ENCODE results near the gene TCEANC.
"Not testable (repeated sequence)": the region's sequence is repeated elsewhere in the genome, so short reads cannot be mapped to it uniquely, and the experiment has no call there.

The TCEANC gene

GRCh38 chrX:13662355-13662791 is 9.4 kb downstream of the TCEANC start:
- H3K27ac ChIP-seq (ENCODE audit: low read depth, low read length): peak overlapping the region; percentile 60
- peaks cover 4% of the 10 kb centered on the region for H3K4me1 ChIP-seq (ENCODE audit: control insufficient read depth, insufficient read depth, low read length)
- no peaks in the 10 kb centered on the region for H3K36me3 ChIP-seq (ENCODE audit: control insufficient read depth, insufficient read depth, low read length)
- no peak overlapping the region for H3K4me3 ChIP-seq (ENCODE audit: low read length)
- no peak overlapping the region for H3K9ac ChIP-seq (ENCODE audit: low read length)
- H3K27me3 ChIP-seq (ENCODE audit: control insufficient read depth, insufficient read depth, low read length): no peaks in the 10 kb centered on the region

DNA sequence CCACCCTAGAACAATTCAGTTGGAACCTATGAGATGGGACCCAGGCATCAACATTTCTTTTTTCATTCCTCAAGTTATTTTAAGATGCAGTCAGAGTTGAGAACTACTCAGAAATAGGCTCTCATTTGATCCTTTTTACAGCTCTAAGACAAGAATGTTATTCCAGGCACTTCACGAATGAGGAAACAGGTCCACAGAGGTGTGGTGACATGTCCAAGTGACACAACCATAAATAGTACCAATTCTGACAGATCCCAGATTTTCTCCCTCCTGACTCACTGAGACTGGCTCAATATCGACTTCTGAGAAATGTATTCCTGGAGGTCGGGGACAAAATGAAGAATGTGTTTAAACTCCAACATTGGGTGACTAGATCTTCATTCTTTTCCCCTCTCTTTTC is 11.1 kb downstream of the TCEANC start:
- no peaks in the 10 kb centered on the region for H3K27me3 ChIP-seq (ENCODE audit: control insufficient read depth, insufficient read depth, low read length)
- H3K4me1 ChIP-seq (ENCODE audit: control insufficient read depth, insufficient read depth, low read length): peaks cover 4% of the 10 kb centered on the region
- H3K4me3 ChIP-seq (ENCODE audit: low read length): no peak overlapping the region
- H3K9ac ChIP-seq (ENCODE audit: low read length): no peak overlapping the region
- no peaks in the 10 kb centered on the region for H3K36me3 ChIP-seq (ENCODE audit: control insufficient read depth, insufficient read depth, low read length)
- no peak overlapping the region for H3K27ac ChIP-seq (ENCODE audit: low read depth, low read length)

DNA sequence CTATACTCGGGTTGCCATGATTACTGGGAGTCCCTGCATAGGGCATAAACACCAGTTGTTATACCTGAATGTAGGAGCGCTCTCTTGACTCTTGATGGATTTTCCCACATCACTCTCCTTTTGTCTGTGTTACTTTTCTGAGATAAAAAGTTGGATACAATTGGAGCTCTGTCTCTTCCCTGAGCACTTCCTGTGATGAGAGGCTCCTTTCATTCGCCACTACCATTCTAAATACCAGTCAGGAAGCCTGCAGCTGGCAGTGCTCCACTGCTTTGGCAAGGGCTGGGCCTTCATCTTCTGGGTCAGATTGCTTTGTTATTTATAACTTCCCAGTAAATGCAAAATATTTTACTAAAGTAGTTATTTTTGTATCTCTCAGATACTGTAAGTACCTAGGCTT is 13.9 kb downstream of the TCEANC start:
- no peak overlapping the region for H3K27ac ChIP-seq (ENCODE audit: low read depth, low read length)
- H3K4me3 ChIP-seq (ENCODE audit: low read length): no peak overlapping the region
- H3K9ac ChIP-seq (ENCODE audit: low read length): no peak overlapping the region
- peaks cover 4% of the 10 kb centered on the region for H3K4me1 ChIP-seq (ENCODE audit: control insufficient read depth, insufficient read depth, low read length)
- H3K36me3 ChIP-seq (ENCODE audit: control insufficient read depth, insufficient read depth, low read length): no peaks in the 10 kb centered on the region
- no peaks in the 10 kb centered on the region for H3K27me3 ChIP-seq (ENCODE audit: control insufficient read depth, insufficient read depth, low read length)

GRCh38 chrX:13667919-13668318 is 15.0 kb downstream of the TCEANC start:
- no peaks in the 10 kb centered on the region for H3K27me3 ChIP-seq (ENCODE audit: control insufficient read depth, insufficient read depth, low read length)
- no peak overlapping the region for H3K27ac ChIP-seq (ENCODE audit: low read depth, low read length)

GRCh38 chrX:13669246-13669737 is 16.4 kb downstream of the TCEANC start:
- Histone ChIP-seq H3K36me3 (ENCODE audit: control insufficient read depth, insufficient read depth, low read length) (no peaks in the 10 kb centered on the region), H3K9ac (ENCODE audit: low read length) (no peak overlapping the region), H3K4me3 (ENCODE audit: low read length) (no peak overlapping the region), H3K4me1 (ENCODE audit: control insufficient read depth, insufficient read depth, low read length) (no peaks in the 10 kb centered on the region), H3K27me3 (ENCODE audit: control insufficient read depth, insufficient read depth, low read length) (no peaks in the 10 kb centered on the region), H3K27ac (ENCODE audit: low read depth, low read length) (no peak overlapping the region)

More at GRCh38 chrX:13667919-13668318, 15.0 kb downstream of the TCEANC start:
- Histone ChIP-seq H3K4me1 (ENCODE audit: control insufficient read depth, insufficient read depth, low read length) (peaks cover 3% of the 10 kb centered on the region), H3K36me3 (ENCODE audit: control insufficient read depth, insufficient read depth, low read length) (no peaks in the 10 kb centered on the region), H3K4me3 (ENCODE audit: low read length) (no peak overlapping the region), H3K9ac (ENCODE audit: low read length) (no peak overlapping the region)

- not testable (repeated sequence) for H3K4me1 ChIP-seq (ENCODE audit: control insufficient read depth, insufficient read depth, low read length); H3K27me3 ChIP-seq (ENCODE audit: control insufficient read depth, insufficient read depth, low read length); H3K4me3 ChIP-seq (ENCODE audit: low read length); H3K27ac ChIP-seq (ENCODE audit: low read depth, low read length); H3K9ac ChIP-seq (ENCODE audit: low read length); H3K36me3 ChIP-seq (ENCODE audit: control insufficient read depth, insufficient read depth, low read length)
These were observed 16.8 kb downstream of the TCEANC start for GRCh38 chrX:13669755-13670154.

- Histone ChIP-seq H3K36me3 (ENCODE audit: control insufficient read depth, insufficient read depth, low read length) (no peaks in the 10 kb centered on the region), H3K27me3 (ENCODE audit: control insufficient read depth, insufficient read depth, low read length) (no peaks in the 10 kb centered on the region), H3K9ac (ENCODE audit: low read length) (no peak overlapping the region), H3K4me1 (ENCODE audit: control insufficient read depth, insufficient read depth, low read length) (no peaks in the 10 kb centered on the region), H3K27ac (ENCODE audit: low read depth, low read length) (no peak overlapping the region), H3K4me3 (ENCODE audit: low read length) (no peak overlapping the region)
These were observed 17.3 kb downstream of the TCEANC start for GRCh38 chrX:13670197-13670596.

DNA sequence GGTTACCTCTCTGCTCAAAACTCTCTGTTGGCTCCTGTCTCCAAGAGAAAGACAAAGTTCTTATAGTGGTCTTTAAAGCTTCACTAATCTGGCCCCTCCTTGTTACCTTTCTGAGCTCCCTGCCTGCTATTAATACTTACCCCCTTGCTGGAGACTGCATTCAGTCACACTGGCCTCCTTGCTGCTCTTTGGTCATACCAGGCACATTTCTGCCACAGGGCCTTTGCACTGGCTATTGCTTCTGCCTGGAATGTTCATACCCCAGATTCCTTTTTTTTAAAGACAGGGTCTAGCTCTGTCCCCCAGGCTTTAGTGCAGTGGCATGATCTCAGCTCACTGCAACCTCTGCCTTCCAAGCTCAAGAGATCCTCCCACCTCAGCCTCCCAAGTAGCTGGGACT is 20.1 kb downstream of the TCEANC start:
- Histone ChIP-seq H3K27me3 (ENCODE audit: control insufficient read depth, insufficient read depth, low read length) (no peaks in the 10 kb centered on the region), H3K4me3 (ENCODE audit: low read length) (no peak overlapping the region), H3K27ac (ENCODE audit: low read depth, low read length) (no peak overlapping the region), H3K4me1 (ENCODE audit: control insufficient read depth, insufficient read depth, low read length) (no peaks in the 10 kb centered on the region), H3K36me3 (ENCODE audit: control insufficient read depth, insufficient read depth, low read length) (no peaks in the 10 kb centered on the region), H3K9ac (ENCODE audit: low read length) (no peak overlapping the region)

- H3K9ac ChIP-seq (ENCODE audit: low read length): no peak overlapping the region
- H3K27ac ChIP-seq (ENCODE audit: low read depth, low read length): no peak overlapping the region
- H3K36me3 ChIP-seq (ENCODE audit: control insufficient read depth, insufficient read depth, low read length): no peaks in the 10 kb centered on the region
- H3K4me1 ChIP-seq (ENCODE audit: control insufficient read depth, insufficient read depth, low read length): no peaks in the 10 kb centered on the region
- H3K27me3 ChIP-seq (ENCODE audit: control insufficient read depth, insufficient read depth, low read length): no peaks in the 10 kb centered on the region
- no peak overlapping the region for H3K4me3 ChIP-seq (ENCODE audit: low read length)
These were observed 23.9 kb downstream of the TCEANC start for GRCh38 chrX:13676885-13677284.

- H3K27ac ChIP-seq (ENCODE audit: low read depth, low read length); H3K27me3 ChIP-seq (ENCODE audit: control insufficient read depth, insufficient read depth, low read length); H3K4me1 ChIP-seq (ENCODE audit: control insufficient read depth, insufficient read depth, low read length); H3K9ac ChIP-seq (ENCODE audit: low read length); H3K4me3 ChIP-seq (ENCODE audit: low read length); H3K36me3 ChIP-seq (ENCODE audit: control insufficient read depth, insufficient read depth, low read length): not testable (repeated sequence)
These were observed 26.8 kb downstream of the TCEANC start for GRCh38 chrX:13679700-13680099.

GRCh38 chrX:13681595-13681994 is 28.7 kb downstream of the TCEANC start:
- no peaks in the 10 kb centered on the region for H3K4me1 ChIP-seq (ENCODE audit: control insufficient read depth, insufficient read depth, low read length)
- no peaks in the 10 kb centered on the region for H3K27me3 ChIP-seq (ENCODE audit: control insufficient read depth, insufficient read depth, low read length)
- H3K4me3 ChIP-seq (ENCODE audit: low read length): no peak overlapping the region
- H3K27ac ChIP-seq (ENCODE audit: low read depth, low read length): no peak overlapping the region
- no peaks in the 10 kb centered on the region for H3K36me3 ChIP-seq (ENCODE audit: control insufficient read depth, insufficient read depth, low read length)
- no peak overlapping the region for H3K9ac ChIP-seq (ENCODE audit: low read length)

GRCh38 chrX:13684361-13684760 is 31.4 kb downstream of the TCEANC start:
- Histone ChIP-seq H3K27me3 (ENCODE audit: control insufficient read depth, insufficient read depth, low read length) (peaks cover 2% of the 10 kb centered on the region), H3K36me3 (ENCODE audit: control insufficient read depth, insufficient read depth, low read length) (no peaks in the 10 kb centered on the region), H3K4me1 (ENCODE audit: control insufficient read depth, insufficient read depth, low read length) (no peaks in the 10 kb centered on the region), H3K9ac (ENCODE audit: low read length) (no peak overlapping the region), H3K4me3 (ENCODE audit: low read length) (no peak overlapping the region), H3K27ac (ENCODE audit: low read depth, low read length) (no peak overlapping the region)

DNA sequence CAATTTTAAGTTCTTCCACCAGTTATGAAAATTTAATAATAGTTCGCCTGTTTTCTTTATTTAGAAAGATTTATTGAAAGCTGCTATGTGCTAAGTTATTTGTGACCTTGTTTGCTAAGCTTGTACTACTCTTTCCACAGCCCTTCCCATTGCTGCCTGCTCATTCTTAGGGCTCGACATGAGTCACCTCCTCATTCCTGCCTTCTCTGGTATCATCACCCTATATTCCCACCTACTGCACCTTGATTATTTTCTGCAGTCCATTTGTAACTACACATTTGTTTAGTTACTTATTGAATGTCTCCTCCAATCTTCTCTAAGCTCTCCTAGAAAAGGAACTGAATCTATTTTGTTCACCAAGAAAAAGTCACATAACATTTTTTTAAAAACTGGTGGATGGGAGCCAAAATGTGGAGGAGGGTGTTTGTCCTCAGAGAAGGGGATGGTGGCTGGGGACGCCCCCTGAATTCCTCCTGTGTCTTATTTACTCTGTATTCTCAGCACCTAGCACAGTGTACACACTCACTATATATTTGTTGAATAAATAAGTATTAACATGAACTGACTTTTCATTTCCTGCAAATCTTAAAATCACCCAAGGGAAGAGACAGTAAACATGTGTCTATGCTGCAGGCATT is 32.3 kb downstream of the TCEANC start:
- no peak overlapping the region for H3K9ac ChIP-seq (ENCODE audit: low read length)
- H3K27ac ChIP-seq (ENCODE audit: low read depth, low read length): no peak overlapping the region
- peaks cover 5% of the 10 kb centered on the region for H3K27me3 ChIP-seq (ENCODE audit: control insufficient read depth, insufficient read depth, low read length)
- no peak overlapping the region for H3K4me3 ChIP-seq (ENCODE audit: low read length)
- no peaks in the 10 kb centered on the region for H3K4me1 ChIP-seq (ENCODE audit: control insufficient read depth, insufficient read depth, low read length)
- H3K36me3 ChIP-seq (ENCODE audit: control insufficient read depth, insufficient read depth, low read length): no peaks in the 10 kb centered on the region
